HEK293 (cell line): ENCODE results near the gene ZNF699.
A peak's percentile ranks its signal among the peaks of the same experiment; 100 is the strongest.

Source experiments
- GLI2 ChIP-seq: fragments of 450-650 bp; formaldehyde crosslinking; IDR thresholded peaks from 2 replicates; pipeline ENCODE4; 2017; ENCODE audit warnings: missing biosample characterization, missing genetic modification characterization, low read depth, borderline replicate concordance
- GLIS1 ChIP-seq: fragments of 450-650 bp; formaldehyde crosslinking; IDR thresholded peaks from 2 replicates; pipeline ENCODE4 v1.5.1; 2016; ENCODE audit warnings: missing biosample characterization, missing genetic modification characterization
- HOXA7 ChIP-seq: sonication (generic); formaldehyde crosslinking; IDR thresholded peaks from 2 replicates; pipeline ENCODE4 v1.8.1; 2022; ENCODE audit warnings: missing genetic modification reagents, borderline replicate concordance
- KLF1 ChIP-seq: fragments of 450-650 bp; formaldehyde crosslinking; IDR thresholded peaks from 2 replicates; pipeline ENCODE4 v1.5.1; 2016; ENCODE audit warnings: missing biosample characterization, missing genetic modification characterization
- KLF7 ChIP-seq: fragments of 450-650 bp; formaldehyde crosslinking; IDR thresholded peaks from 2 replicates; pipeline ENCODE4 v1.5.1; 2016; ENCODE audit warnings: missing biosample characterization, missing genetic modification characterization, borderline replicate concordance
- KLF8 ChIP-seq: fragments of 450-650 bp; formaldehyde crosslinking; IDR thresholded peaks from 2 replicates; pipeline ENCODE4 v1.5.1; 2016; ENCODE audit warnings: missing biosample characterization, missing genetic modification characterization
- RBAK ChIP-seq: fragments of 450-650 bp; formaldehyde crosslinking; IDR thresholded peaks from 2 replicates; pipeline ENCODE4 v1.5.1; 2016; ENCODE audit warnings: missing biosample characterization, missing genetic modification characterization
- SP7 ChIP-seq: fragments of 450-650 bp; formaldehyde crosslinking; IDR thresholded peaks from 2 replicates; pipeline ENCODE4 v1.5.1; 2016; ENCODE audit warnings: missing biosample characterization, missing genetic modification characterization
- WT1 ChIP-seq: fragments of 450-650 bp; formaldehyde crosslinking; IDR thresholded peaks from 2 replicates; pipeline ENCODE4 v1.5.1; 2016; ENCODE audit warnings: missing biosample characterization, missing genetic modification characterization
- YY2 ChIP-seq: fragments of 450-650 bp; formaldehyde crosslinking; IDR thresholded peaks from 2 replicates; pipeline ENCODE4 v1.5.1; 2016; ENCODE audit warnings: missing biosample characterization, missing genetic modification characterization
- ZBTB21 ChIP-seq: fragments of 450-650 bp; formaldehyde crosslinking; IDR thresholded peaks from 2 replicates; pipeline ENCODE4 v1.5.1; 2017; ENCODE audit warnings: missing biosample characterization, missing genetic modification characterization
- ZFHX2 ChIP-seq: fragments of 450-650 bp; formaldehyde crosslinking; conservative IDR thresholded peaks from 2 replicates; pipeline ENCODE4 v1.5.1; 2016; ENCODE audit warnings: missing biosample characterization, missing genetic modification characterization
- ZFP3 ChIP-seq: fragments of 450-650 bp; formaldehyde crosslinking; IDR thresholded peaks from 2 replicates; pipeline ENCODE4 v1.5.1; 2016; ENCODE audit warnings: low read depth, missing biosample characterization, missing genetic modification characterization
- ZNF155 ChIP-seq: fragments of 450-650 bp; formaldehyde crosslinking; IDR thresholded peaks from 2 replicates; pipeline ENCODE4 v1.5.1; 2016; ENCODE audit warnings: missing biosample characterization, missing genetic modification characterization
- ZNF341 ChIP-seq: fragments of 450-650 bp; formaldehyde crosslinking; IDR thresholded peaks from 2 replicates; pipeline ENCODE4; 2016; ENCODE audit warnings: low read depth, missing biosample characterization, missing genetic modification characterization
- ZNF521 ChIP-seq: fragments of 450-650 bp; formaldehyde crosslinking; IDR thresholded peaks from 2 replicates; pipeline ENCODE4 v1.5.1; 2017; ENCODE audit warnings: missing biosample characterization, mild to moderate bottlenecking, missing genetic modification characterization
- ZNF549 ChIP-seq: fragments of 450-650 bp; IDR thresholded peaks from 2 replicates; pipeline ENCODE4 v1.5.1; 2018; ENCODE audit warnings: missing biosample characterization, missing genetic modification characterization, mild to moderate bottlenecking, inconsistent platforms, moderate library complexity
- ZNF560 ChIP-seq: fragments of 450-650 bp; formaldehyde crosslinking; IDR thresholded peaks from 2 replicates; pipeline ENCODE4 v1.5.1; 2017; ENCODE audit warnings: missing biosample characterization, missing genetic modification characterization, borderline replicate concordance
- ZNF610 ChIP-seq: fragments of 450-650 bp; formaldehyde crosslinking; IDR thresholded peaks from 2 replicates; pipeline ENCODE4 v1.5.1; 2016; ENCODE audit warnings: missing biosample characterization, missing genetic modification characterization, borderline replicate concordance
- ZNF658 ChIP-seq: fragments of 450-650 bp; formaldehyde crosslinking; IDR thresholded peaks from 2 replicates; pipeline ENCODE4; 2016; ENCODE audit warnings: missing biosample characterization, missing genetic modification characterization
- TF ChIP-seq, protein P1 (sequence below): fragments of 450-650 bp; formaldehyde crosslinking; optimal IDR thresholded peaks from 2 replicates; pipeline ENCODE3; 2016; ENCODE audit warnings: missing biosample characterization, mild to moderate bottlenecking, missing genetic modification characterization
- TF ChIP-seq, protein P2 (sequence below): fragments of 450-650 bp; formaldehyde crosslinking; IDR thresholded peaks from 2 replicates; pipeline ENCODE4 v1.5.1; 2016; ENCODE audit warnings: missing biosample characterization, missing genetic modification characterization
- TF ChIP-seq, protein P3 (sequence below): fragments of 450-650 bp; formaldehyde crosslinking; IDR thresholded peaks from 2 replicates; pipeline ENCODE4 v1.5.1; 2017; ENCODE audit warnings: missing biosample characterization, missing genetic modification characterization

The ZNF699 gene

DNA sequence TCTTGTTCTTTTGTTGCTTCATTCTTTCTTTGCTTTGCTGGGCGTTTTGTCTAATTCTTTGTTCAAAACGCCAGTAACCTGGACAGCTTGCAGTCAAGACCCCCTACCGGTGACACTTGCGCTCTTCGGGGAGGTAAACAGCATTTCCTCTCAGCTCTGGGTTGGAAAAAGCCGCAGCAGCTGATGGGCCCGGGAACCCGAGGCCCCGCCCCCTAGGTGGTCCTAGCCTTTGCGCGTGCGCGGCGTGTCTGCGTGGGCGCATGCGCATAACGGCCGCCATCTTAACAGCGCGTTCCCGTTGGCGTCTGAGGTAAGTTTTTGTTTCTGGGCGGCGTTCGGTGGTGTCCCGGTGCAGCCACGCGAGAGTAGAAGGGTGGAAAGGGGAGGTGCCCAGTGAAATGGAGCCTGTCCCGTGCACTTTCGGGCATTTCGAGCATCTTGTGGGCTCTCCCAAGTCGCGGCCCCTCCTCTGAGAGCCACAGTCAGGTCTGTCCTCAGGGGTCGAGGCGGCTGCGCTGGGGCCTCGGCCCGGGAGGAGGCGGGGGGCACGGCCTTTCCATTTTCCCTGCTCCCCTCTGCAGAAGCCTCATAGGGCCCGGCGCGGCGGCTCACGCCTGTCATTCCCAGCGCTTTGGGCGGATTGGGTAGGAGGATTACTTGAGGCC is 14.4 kb upstream of the ZNF699 start, which contains the start of gene ZNF559 (continued):
- TF ChIP-seq, protein P1, sequence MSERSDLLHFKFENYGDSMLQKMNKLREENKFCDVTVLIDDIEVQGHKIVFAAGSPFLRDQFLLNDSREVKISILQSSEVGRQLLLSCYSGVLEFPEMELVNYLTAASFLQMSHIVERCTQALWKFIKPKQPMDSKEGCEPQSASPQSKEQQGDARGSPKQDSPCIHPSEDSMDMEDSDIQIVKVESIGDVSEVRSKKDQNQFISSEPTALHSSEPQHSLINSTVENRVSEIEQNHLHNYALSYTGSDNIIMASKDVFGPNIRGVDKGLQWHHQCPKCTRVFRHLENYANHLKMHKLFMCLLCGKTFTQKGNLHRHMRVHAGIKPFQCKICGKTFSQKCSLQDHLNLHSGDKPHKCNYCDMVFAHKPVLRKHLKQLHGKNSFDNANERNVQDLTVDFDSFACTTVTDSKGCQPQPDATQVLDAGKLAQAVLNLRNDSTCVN (tag by site-specific recombination): peak; percentile 67
- TF ChIP-seq ZFP3 (tag by site-specific recombination) (no peak), SP7 (tag by site-specific recombination) (0 out of 2 replicates have a peak, but pooled peaks have one; percentile 17), ZFHX2 (peak; percentile 24; the same call in 1 of the 2 replicates), RBAK (tag by site-specific recombination) (no peak), ZNF658 (tag by site-specific recombination) (no peak), KLF7 (tag by site-specific recombination) (peak; percentile 67; the same call in 1 of the 2 replicates), KLF8 (tag by site-specific recombination) (0 out of 2 replicates have a peak, but pooled peaks have one; percentile 22), GLI2 (tag by site-specific recombination) (no peak), YY2 (tag by site-specific recombination) (peak; percentile 62), ZNF560 (tag by site-specific recombination) (no peak), ZNF610 (no peak), GLIS1 (tag by site-specific recombination) (peak; percentile 88), ZNF341 (tag by site-specific recombination) (peak; percentile 66), ZNF521 (tag by site-specific recombination) (no peak), ZNF549 (tag by site-specific recombination) (no peak), ZBTB21 (tag by site-specific recombination) (no peak), ZNF155 (tag by site-specific recombination) (no peak), KLF1 (peak; percentile 30; the same call in 1 of the 2 replicates), WT1 (tag by site-specific recombination) (no peak), HOXA7 (CRISPR knock-in tag) (no peak)
- TF ChIP-seq, protein P2, sequence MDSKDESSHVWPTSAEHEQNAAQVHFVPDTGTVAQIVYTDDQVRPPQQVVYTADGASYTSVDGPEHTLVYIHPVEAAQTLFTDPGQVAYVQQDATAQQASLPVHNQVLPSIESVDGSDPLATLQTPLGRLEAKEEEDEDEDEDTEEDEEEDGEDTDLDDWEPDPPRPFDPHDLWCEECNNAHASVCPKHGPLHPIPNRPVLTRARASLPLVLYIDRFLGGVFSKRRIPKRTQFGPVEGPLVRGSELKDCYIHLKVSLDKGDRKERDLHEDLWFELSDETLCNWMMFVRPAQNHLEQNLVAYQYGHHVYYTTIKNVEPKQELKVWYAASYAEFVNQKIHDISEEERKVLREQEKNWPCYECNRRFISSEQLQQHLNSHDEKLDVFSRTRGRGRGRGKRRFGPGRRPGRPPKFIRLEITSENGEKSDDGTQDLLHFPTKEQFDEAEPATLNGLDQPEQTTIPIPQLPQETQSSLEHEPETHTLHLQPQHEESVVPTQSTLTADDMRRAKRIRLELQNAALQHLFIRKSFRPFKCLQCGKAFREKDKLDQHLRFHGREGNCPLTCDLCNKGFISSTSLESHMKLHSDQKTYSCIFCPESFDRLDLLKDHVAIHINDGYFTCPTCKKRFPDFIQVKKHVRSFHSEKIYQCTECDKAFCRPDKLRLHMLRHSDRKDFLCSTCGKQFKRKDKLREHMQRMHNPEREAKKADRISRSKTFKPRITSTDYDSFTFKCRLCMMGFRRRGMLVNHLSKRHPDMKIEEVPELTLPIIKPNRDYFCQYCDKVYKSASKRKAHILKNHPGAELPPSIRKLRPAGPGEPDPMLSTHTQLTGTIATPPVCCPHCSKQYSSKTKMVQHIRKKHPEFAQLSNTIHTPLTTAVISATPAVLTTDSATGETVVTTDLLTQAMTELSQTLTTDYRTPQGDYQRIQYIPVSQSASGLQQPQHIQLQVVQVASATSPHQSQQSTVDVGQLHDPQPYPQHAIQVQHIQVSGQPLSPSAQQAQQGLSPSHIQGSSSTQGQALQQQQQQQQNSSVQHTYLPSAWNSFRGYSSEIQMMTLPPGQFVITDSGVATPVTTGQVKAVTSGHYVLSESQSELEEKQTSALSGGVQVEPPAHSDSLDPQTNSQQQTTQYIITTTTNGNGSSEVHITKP: peak; percentile 62
- TF ChIP-seq, protein P3, sequence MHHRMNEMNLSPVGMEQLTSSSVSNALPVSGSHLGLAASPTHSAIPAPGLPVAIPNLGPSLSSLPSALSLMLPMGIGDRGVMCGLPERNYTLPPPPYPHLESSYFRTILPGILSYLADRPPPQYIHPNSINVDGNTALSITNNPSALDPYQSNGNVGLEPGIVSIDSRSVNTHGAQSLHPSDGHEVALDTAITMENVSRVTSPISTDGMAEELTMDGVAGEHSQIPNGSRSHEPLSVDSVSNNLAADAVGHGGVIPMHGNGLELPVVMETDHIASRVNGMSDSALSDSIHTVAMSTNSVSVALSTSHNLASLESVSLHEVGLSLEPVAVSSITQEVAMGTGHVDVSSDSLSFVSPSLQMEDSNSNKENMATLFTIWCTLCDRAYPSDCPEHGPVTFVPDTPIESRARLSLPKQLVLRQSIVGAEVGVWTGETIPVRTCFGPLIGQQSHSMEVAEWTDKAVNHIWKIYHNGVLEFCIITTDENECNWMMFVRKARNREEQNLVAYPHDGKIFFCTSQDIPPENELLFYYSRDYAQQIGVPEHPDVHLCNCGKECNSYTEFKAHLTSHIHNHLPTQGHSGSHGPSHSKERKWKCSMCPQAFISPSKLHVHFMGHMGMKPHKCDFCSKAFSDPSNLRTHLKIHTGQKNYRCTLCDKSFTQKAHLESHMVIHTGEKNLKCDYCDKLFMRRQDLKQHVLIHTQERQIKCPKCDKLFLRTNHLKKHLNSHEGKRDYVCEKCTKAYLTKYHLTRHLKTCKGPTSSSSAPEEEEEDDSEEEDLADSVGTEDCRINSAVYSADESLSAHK (tag by site-specific recombination): no peak
